Loucy (cell line): ENCODE data around the gene CPPED1.

ENCODE experiments used
- H2AFZ ChIP-seq: fragments of 200-600 bp; sonication (generic); 2 replicates; pipeline ENCODE4 v1.6.0; 2016; ENCODE audit warnings: antibody characterized with exemption, mild to moderate bottlenecking, low read length, moderate library complexity
- H3F3A ChIP-seq: fragments of 200-600 bp; 2 replicates; pipeline ENCODE4 v1.6.0; 2016; ENCODE audit warnings: antibody characterized with exemption, low read depth, mild to moderate bottlenecking
- H3K27me3 ChIP-seq: fragments of 200-600 bp; sonication (generic); 2 replicates; pipeline ENCODE4 v1.6.1; 2014; ENCODE audit warnings: low read length, mild to moderate bottlenecking; ENCODE audit not compliant: insufficient read depth, poor library complexity, severe bottlenecking
- H3K36me3 ChIP-seq: fragments of 200-600 bp; sonication (generic); 2 replicates; pipeline ENCODE4 v1.6.1; 2016; ENCODE audit warnings: low read length; ENCODE audit not compliant: insufficient read depth
- H3K4me1 ChIP-seq: fragments of 200-600 bp; sonication (generic); 2 replicates; pipeline ENCODE4 v1.5.1; 2014; ENCODE audit warnings: low read length, mild to moderate bottlenecking; ENCODE audit not compliant: insufficient read depth, poor library complexity, severe bottlenecking
- H3K4me2 ChIP-seq: fragments of 200-600 bp; sonication (generic); 2 replicates; pipeline ENCODE4 v1.6.0; 2014; ENCODE audit warnings: antibody characterized with exemption, low read length, low read depth, mild to moderate bottlenecking; ENCODE audit not compliant: poor library complexity, severe bottlenecking
- H3K4me3 ChIP-seq: fragments of 200-600 bp; sonication (generic); 2 replicates; pipeline ENCODE4 v1.5.1; 2014; ENCODE audit warnings: low read length, mild to moderate bottlenecking, mixed read lengths; ENCODE audit not compliant: poor library complexity, severe bottlenecking
- H3K79me2 ChIP-seq: fragments of 200-600 bp; sonication (generic); 2 replicates; pipeline ENCODE4 v1.6.1; 2014; ENCODE audit warnings: low read length; ENCODE audit not compliant: insufficient read depth
- H3K9ac ChIP-seq: fragments of 200-600 bp; sonication (generic); 2 replicates; pipeline ENCODE4 v1.6.0; 2014; ENCODE audit warnings: mild to moderate bottlenecking, low read depth, low read length, moderate library complexity; ENCODE audit not compliant: poor library complexity, severe bottlenecking
- H3K9me2 ChIP-seq: fragments of 200-600 bp; sonication (generic); replicated peaks from 2 replicates; pipeline ENCODE4 v1.6.1; 2016; ENCODE audit warnings: low read depth, low read length, mixed read lengths
- H3K9me3 ChIP-seq: fragments of 200-600 bp; sonication (generic); 2 replicates; pipeline ENCODE4 v1.6.1; 2014; ENCODE audit warnings: mild to moderate bottlenecking, antibody characterized with exemption, low read length, low read depth; ENCODE audit not compliant: insufficient read depth
- H4K20me1 ChIP-seq: fragments of 200-600 bp; sonication (generic); 2 replicates; pipeline ENCODE4 v1.6.0; 2014; ENCODE audit warnings: antibody characterized with exemption, low read length, mild to moderate bottlenecking; ENCODE audit not compliant: insufficient read depth, poor library complexity, severe bottlenecking
- CTCF ChIP-seq: fragments of 200-600 bp; sonication (generic); conservative IDR thresholded peaks from 2 replicates; pipeline ENCODE4 v1.5.1; 2014; ENCODE audit warnings: mild to moderate bottlenecking, antibody characterized with exemption, low read length
- EZH2phosphoT487 ChIP-seq: fragments of 200-600 bp; IDR thresholded peaks from 2 replicates; pipeline ENCODE4 v1.6.1; 2018; ENCODE audit warnings: antibody characterized with exemption, mild to moderate bottlenecking, moderate library complexity, borderline replicate concordance

CPPED1 gene

GRCh38 chr16:12706628-12707027, 97.1 kb downstream of the CPPED1 start:
- Histone ChIP-seq H3K79me2 (no peaks in the 10 kb centered on the region), H3K4me3 (no peak overlapping the region), H3F3A (no peaks in the 10 kb centered on the region), H3K36me3 (no peaks in the 10 kb centered on the region), H3K4me2 (no peak overlapping the region), H2AFZ (no peak overlapping the region), H3K4me1 (no peaks in the 10 kb centered on the region), H3K9me3 (no peaks in the 10 kb centered on the region; the same call in 1 of the 2 replicates), H3K27me3 (no peaks in the 10 kb centered on the region), H4K20me1 (no peaks in the 10 kb centered on the region), H3K9ac (no peak overlapping the region), H3K9me2 (no peaks in the 10 kb centered on the region)
- no peak for TF ChIP-seq CTCF
- TF ChIP-seq EZH2phosphoT487 = no peak

GRCh38 chr16:12704492-12705111, 99.1 kb downstream of the CPPED1 start:
- Histone ChIP-seq H3K36me3 (no peaks in the 10 kb centered on the region), H3K4me3 (no peak overlapping the region), H3K9ac (no peak overlapping the region), H3K79me2 (no peaks in the 10 kb centered on the region), H4K20me1 (no peaks in the 10 kb centered on the region), H2AFZ (no peak overlapping the region), H3K4me2 (no peak overlapping the region), H3K9me2 (no peaks in the 10 kb centered on the region), H3K9me3 (no peaks in the 10 kb centered on the region; the same call in 1 of the 2 replicates), H3F3A (no peaks in the 10 kb centered on the region), H3K27me3 (no peaks in the 10 kb centered on the region), H3K4me1 (no peaks in the 10 kb centered on the region)
- TF ChIP-seq CTCF (no peak), EZH2phosphoT487 (no peak)

DNA sequence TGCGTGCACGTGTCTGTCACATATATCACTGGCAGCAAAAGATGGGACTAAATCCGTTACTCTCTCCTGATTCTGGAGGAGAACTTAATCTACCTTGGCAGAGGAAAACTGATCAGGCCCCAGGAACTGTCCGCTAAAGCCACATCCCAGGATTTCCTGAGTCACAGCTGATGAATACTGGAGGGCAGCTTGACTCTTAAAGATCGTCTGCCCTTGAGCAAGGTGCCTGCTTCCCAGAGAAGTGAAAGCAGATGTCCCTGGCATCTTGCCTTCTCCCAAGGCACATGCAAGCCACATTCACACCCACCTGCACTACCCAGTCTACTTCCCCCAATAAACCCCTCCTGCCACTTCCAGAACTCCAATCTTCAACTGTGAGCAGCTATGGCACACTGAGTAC, 99.8 kb downstream of the CPPED1 start:
- no peaks in the 10 kb centered on the region; the same call in 1 of the 2 replicates for H3K9me3 ChIP-seq
- no peak overlapping the region for H2AFZ ChIP-seq
- no peaks in the 10 kb centered on the region for H4K20me1 ChIP-seq
- no peak overlapping the region for H3K9ac ChIP-seq
- H3K27me3 ChIP-seq = no peaks in the 10 kb centered on the region
- H3K4me2 ChIP-seq = no peak overlapping the region
- H3K4me3 ChIP-seq = no peak overlapping the region
- no peaks in the 10 kb centered on the region for H3K4me1 ChIP-seq
- no peaks in the 10 kb centered on the region for H3K79me2 ChIP-seq
- no peaks in the 10 kb centered on the region for H3K9me2 ChIP-seq
- no peaks in the 10 kb centered on the region for H3K36me3 ChIP-seq
- no peak for TF ChIP-seq CTCF
- no peak for TF ChIP-seq EZH2phosphoT487
- no peaks in the 10 kb centered on the region for H3F3A ChIP-seq
